Liver (tissue), 9 donors: ENCODE results near the gene CDH26. TPM values are rescaled to one million over a fixed set of nuclear protein-coding genes. Genes with fewer than 3 reads are reported as not detected.

Experiments used
- DNase-seq: peaks from one replicate; pipeline ENCODE4 v3.0.0-alpha.2; 2017; ENCODE audit warnings: low spot score
- H3K27ac ChIP-seq, 2 donors: one replicate each; pipeline ENCODE4 v1.7.0; 2013; ENCODE audit warnings: inconsistent platforms in 2 of 2, low read length in 2 of 2, control low read depth in 1 of 2, low read depth in 1 of 2, mild to moderate bottlenecking in 1 of 2
- H3K27me3 ChIP-seq, 4 donors: one replicate each; pipeline versions ENCODE4 v1.6.1 to v1.7.0; 2013; ENCODE audit warnings: low read length in 3 of 4, inconsistent platforms in 1 of 4, mild to moderate bottlenecking in 1 of 4, moderate library complexity in 1 of 4; ENCODE audit not compliant: control insufficient read depth in 4 of 4, insufficient read depth in 4 of 4
- H3K36me3 ChIP-seq, 4 donors: one replicate each; pipeline versions ENCODE4 v1.6.1 to v1.7.0; 2013; ENCODE audit warnings: low read length in 3 of 4, mild to moderate bottlenecking in 3 of 4, low read depth in 1 of 4, moderate library complexity in 1 of 4; ENCODE audit not compliant: control insufficient read depth in 4 of 4, insufficient read depth in 3 of 4
- H3K4me1 ChIP-seq, 4 donors: one replicate each; pipeline versions ENCODE4 v1.6.1 to v1.7.0; 2013; ENCODE audit warnings: low read length in 3 of 4, mild to moderate bottlenecking in 3 of 4, moderate library complexity in 1 of 4; ENCODE audit not compliant: control insufficient read depth in 4 of 4, insufficient read depth in 4 of 4
- H3K4me3 ChIP-seq, 3 donors: one replicate each; pipeline versions ENCODE4 v1.6.1 to v1.7.0; 2013; ENCODE audit warnings: low read length in 3 of 3, control low read depth in 1 of 3, low read depth in 1 of 3, mild to moderate bottlenecking in 1 of 3
- H3K9ac ChIP-seq, 2 donors: one replicate each; pipeline ENCODE4 v1.7.0; 2013; ENCODE audit warnings: low read length in 2 of 2, mild to moderate bottlenecking in 2 of 2, moderate library complexity in 2 of 2, control low read depth in 1 of 2, low read depth in 1 of 2
- H3K9me3 ChIP-seq, 4 donors: one replicate each; pipeline versions ENCODE4 v1.6.1 to v1.7.0; 2013; ENCODE audit warnings: low read length in 3 of 4; ENCODE audit not compliant: control insufficient read depth in 4 of 4
- EGR1 ChIP-seq, 2 donors: IDR thresholded peaks; 2 replicates each; pipeline ENCODE4 v1.6.1; 2016 to 2018; ENCODE audit warnings: antibody characterized with exemption in 2 of 2, low read depth in 2 of 2
- FOXA1 ChIP-seq: IDR thresholded peaks from 2 replicates; pipeline ENCODE4 v1.6.1; 2016; ENCODE audit warnings: antibody characterized with exemption
- FOXA2 ChIP-seq: IDR thresholded peaks from 2 replicates; pipeline ENCODE4 v1.6.1; 2016; ENCODE audit warnings: antibody characterized with exemption
- GABPA ChIP-seq, 2 donors: IDR thresholded peaks in 1 of 2; conservative IDR thresholded peaks in 1 of 2; 2 replicates each; pipeline ENCODE4 v1.6.1; 2016; ENCODE audit warnings: antibody characterized with exemption in 2 of 2, mild to moderate bottlenecking in 1 of 2, moderate library complexity in 1 of 2
- HNF4A ChIP-seq, 2 donors: conservative IDR thresholded peaks; 2 replicates each; pipeline ENCODE4 v1.6.1; 2016; ENCODE audit warnings: antibody characterized with exemption in 2 of 2, mild to moderate bottlenecking in 2 of 2
- HNF4G ChIP-seq: IDR thresholded peaks from 2 replicates; pipeline ENCODE4 v1.6.1; 2016; ENCODE audit warnings: antibody characterized with exemption
- JUND ChIP-seq, 2 donors: IDR thresholded peaks; 2 replicates each; pipeline ENCODE4 v1.6.1; 2016; ENCODE audit warnings: antibody characterized with exemption in 2 of 2
- NR2F2 ChIP-seq: IDR thresholded peaks from 2 replicates; pipeline ENCODE4 v1.6.1; 2016; ENCODE audit warnings: antibody characterized with exemption
- RAD21 ChIP-seq, 2 donors: IDR thresholded peaks; 2 replicates each; pipeline ENCODE4 v1.6.1; 2016; ENCODE audit warnings: antibody characterized with exemption in 2 of 2, mild to moderate bottlenecking in 2 of 2
- RXRA ChIP-seq, 2 donors: IDR thresholded peaks; 2 replicates each; pipeline ENCODE4 v1.6.1; 2017 to 2018; ENCODE audit warnings: antibody characterized with exemption in 2 of 2, mild to moderate bottlenecking in 1 of 2
- SP1 ChIP-seq: IDR thresholded peaks from 2 replicates; pipeline ENCODE4 v1.6.1; 2018; ENCODE audit warnings: antibody characterized with exemption, mild to moderate bottlenecking
- TAF1 ChIP-seq: conservative IDR thresholded peaks from 2 replicates; pipeline ENCODE4 v1.6.1; 2016; ENCODE audit warnings: antibody characterized with exemption, mild to moderate bottlenecking
- YY1 ChIP-seq: IDR thresholded peaks from 2 replicates; pipeline ENCODE4 v1.6.1; 2016; ENCODE audit warnings: antibody characterized with exemption, mild to moderate bottlenecking
- WGBS: extraction: QIAGEN DNeasy Blood & Tissue Kit; methylation state at CpG from one replicate; pipeline ENCODE4 v1.1.7; 2013; 5-methylcytosine and 5-hydroxymethylcytosine counted together
- polyA plus RNA-seq, 2 donors: library from polyadenylated mRNA; stranded (reverse) in 1 of 2; unstranded in 1 of 2; fragments of 200-250 nt in 1 of 2; fragments of >200 nt in 1 of 2; fragmentation: Nextera tagmentation in 1 of 2; extraction: Ambion mirVana in 1 of 2; gene quantifications; one replicate each; pipeline versions ENCODE4 v1.2.1 to v1.2.3, GENCODE V29; 2013 to 2015
- total RNA-seq, 2 donors: library from RNA; depleted of rRNA; stranded (reverse); fragments of >200 nt; gene quantifications; one replicate each; pipeline ENCODE4 v1.2.3, GENCODE V29; 2014
- TF ChIP-seq, protein P1 (sequence below): IDR thresholded peaks from 2 replicates; pipeline ENCODE4 v1.6.1; 2016; ENCODE audit warnings: antibody characterized with exemption, mild to moderate bottlenecking
- TF ChIP-seq, protein P2 (sequence below): IDR thresholded peaks from 2 replicates; pipeline ENCODE4 v1.6.1; 2016; ENCODE audit warnings: antibody characterized with exemption
- TF ChIP-seq, protein P3 (sequence below): IDR thresholded peaks from 2 replicates; pipeline ENCODE4 v1.6.1; 2016; ENCODE audit warnings: antibody characterized with exemption
- TF ChIP-seq, protein P4 (sequence below): fragments of 150-350 bp; IDR thresholded peaks from 2 replicates; pipeline ENCODE4 v1.5.1; 2017; ENCODE audit warnings: improper control_type of control experiment, low read depth, low read length; ENCODE audit not compliant: missing input control
- TF ChIP-seq, protein P5 (sequence below): IDR thresholded peaks from 2 replicates; pipeline ENCODE4 v1.6.1; 2016; ENCODE audit warnings: antibody characterized with exemption
- donor health status: healthy.
- donor health status: healthy.
- donor health status: healthy.
- donor health status: healthy.
- donor health status: healthy.

The CDH26 gene
- total and polyA plus RNA-seq, 4 donors: 0.03 to 0.70 (median 0.43) TPM

DNA sequence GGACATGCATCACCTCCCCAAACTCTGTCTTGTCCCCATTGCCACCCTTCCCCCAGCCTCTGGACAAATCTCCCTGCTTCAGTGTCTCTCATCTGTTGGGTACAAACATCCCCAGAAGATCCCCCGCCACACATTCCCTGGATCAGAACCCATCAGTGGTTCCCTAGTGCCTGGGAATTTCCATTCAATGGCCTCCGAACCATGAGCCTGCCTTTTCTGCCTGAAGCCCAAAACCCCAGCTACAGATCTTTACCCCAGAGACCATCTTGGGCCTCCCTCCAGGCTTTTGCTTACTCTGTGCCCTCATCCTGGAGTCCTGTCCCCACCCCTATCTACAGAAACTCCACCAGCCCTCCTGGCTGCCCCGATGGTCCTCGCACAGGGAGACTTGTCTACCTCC, 78.1 kb downstream of the CDH26 start:
- Histone ChIP-seq H3K4me3 (no peak overlapping the region), H3K9me3 (no peaks in the 10 kb centered on the region), H3K9ac (no peak overlapping the region), H3K4me1 (peaks cover 3 to 13% (median 6%) of the 10 kb centered on the region in 4 donors), H3K27me3 (peaks cover 0 to 16% (median 2%) of the 10 kb centered on the region in 4 donors), H3K27ac (no peak overlapping the region), H3K36me3 (no peaks in the 10 kb centered on the region)
- TF ChIP-seq HNF4G (no peak), NR2F2 (no peak)
- DNase-seq: no peak
- WGBS: 97% methylated on average over 4 of the region's 4 CpGs

DNA sequence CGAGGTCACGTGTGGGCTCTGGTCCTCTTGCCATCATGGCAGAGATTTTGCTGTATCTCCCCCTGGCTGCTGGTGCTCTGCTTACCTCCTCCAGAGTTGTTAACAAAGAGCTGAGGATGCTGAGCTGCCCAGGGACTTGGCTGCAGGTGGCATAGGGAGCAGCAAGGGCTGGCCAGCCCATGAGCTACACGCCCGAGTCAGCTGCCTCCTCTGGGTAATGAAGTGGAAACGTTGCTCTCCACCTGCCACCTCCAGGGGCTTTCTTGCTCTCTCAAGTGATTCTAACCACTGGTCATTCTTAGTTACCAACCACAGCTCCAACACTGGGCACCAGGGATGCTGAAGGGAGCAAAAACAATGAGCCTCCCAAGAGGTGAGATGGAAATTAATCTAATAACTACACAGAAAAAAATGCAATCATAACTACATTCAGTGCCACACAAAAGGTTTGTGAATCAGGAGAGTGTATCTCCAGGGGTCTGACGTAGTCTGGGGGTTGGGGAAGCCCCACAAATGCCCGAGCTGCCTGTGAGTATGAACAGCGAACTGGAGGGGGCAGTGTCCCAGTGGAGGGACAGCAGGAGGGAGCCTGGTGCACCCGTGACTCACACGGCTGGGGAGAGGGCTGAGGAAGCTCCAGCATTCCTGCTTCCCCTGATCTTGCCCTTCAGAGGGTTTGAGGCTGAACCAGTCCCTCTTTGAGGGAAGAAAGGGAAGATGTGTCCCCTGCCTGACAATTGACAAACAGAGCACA, 78.7 kb downstream of the CDH26 start:
- H3K27me3 ChIP-seq: peaks cover 0 to 16% (median 2%) of the 10 kb centered on the region in 4 donors
- WGBS: 80% methylated on average over 10 of the region's 10 CpGs
- H3K9ac ChIP-seq: no peak overlapping the region
- H3K4me3 ChIP-seq: no peak overlapping the region
- no peak overlapping the region for H3K27ac ChIP-seq
- H3K4me1 ChIP-seq: peaks cover 3 to 13% (median 6%) of the 10 kb centered on the region in 4 donors
- no peaks in the 10 kb centered on the region for H3K9me3 ChIP-seq
- TF ChIP-seq FOXA2: no peak
- TF ChIP-seq HNF4A (conservative IDR thresholded peaks at IDR 0.05): no peak
- TF ChIP-seq, protein P1, sequence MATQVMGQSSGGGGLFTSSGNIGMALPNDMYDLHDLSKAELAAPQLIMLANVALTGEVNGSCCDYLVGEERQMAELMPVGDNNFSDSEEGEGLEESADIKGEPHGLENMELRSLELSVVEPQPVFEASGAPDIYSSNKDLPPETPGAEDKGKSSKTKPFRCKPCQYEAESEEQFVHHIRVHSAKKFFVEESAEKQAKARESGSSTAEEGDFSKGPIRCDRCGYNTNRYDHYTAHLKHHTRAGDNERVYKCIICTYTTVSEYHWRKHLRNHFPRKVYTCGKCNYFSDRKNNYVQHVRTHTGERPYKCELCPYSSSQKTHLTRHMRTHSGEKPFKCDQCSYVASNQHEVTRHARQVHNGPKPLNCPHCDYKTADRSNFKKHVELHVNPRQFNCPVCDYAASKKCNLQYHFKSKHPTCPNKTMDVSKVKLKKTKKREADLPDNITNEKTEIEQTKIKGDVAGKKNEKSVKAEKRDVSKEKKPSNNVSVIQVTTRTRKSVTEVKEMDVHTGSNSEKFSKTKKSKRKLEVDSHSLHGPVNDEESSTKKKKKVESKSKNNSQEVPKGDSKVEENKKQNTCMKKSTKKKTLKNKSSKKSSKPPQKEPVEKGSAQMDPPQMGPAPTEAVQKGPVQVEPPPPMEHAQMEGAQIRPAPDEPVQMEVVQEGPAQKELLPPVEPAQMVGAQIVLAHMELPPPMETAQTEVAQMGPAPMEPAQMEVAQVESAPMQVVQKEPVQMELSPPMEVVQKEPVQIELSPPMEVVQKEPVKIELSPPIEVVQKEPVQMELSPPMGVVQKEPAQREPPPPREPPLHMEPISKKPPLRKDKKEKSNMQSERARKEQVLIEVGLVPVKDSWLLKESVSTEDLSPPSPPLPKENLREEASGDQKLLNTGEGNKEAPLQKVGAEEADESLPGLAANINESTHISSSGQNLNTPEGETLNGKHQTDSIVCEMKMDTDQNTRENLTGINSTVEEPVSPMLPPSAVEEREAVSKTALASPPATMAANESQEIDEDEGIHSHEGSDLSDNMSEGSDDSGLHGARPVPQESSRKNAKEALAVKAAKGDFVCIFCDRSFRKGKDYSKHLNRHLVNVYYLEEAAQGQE: no peak
- TF ChIP-seq, protein P2, sequence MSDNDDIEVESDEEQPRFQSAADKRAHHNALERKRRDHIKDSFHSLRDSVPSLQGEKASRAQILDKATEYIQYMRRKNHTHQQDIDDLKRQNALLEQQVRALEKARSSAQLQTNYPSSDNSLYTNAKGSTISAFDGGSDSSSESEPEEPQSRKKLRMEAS: no peak
- no peak for TF ChIP-seq JUND (IDR thresholded peaks at IDR 0.05)
- TF ChIP-seq FOXA1: no peak
- TF ChIP-seq YY1: no peak
- no peak for TF ChIP-seq HNF4G
- TF ChIP-seq NR2F2: no peak
- no peak for TF ChIP-seq SP1
- TF ChIP-seq, protein P3, sequence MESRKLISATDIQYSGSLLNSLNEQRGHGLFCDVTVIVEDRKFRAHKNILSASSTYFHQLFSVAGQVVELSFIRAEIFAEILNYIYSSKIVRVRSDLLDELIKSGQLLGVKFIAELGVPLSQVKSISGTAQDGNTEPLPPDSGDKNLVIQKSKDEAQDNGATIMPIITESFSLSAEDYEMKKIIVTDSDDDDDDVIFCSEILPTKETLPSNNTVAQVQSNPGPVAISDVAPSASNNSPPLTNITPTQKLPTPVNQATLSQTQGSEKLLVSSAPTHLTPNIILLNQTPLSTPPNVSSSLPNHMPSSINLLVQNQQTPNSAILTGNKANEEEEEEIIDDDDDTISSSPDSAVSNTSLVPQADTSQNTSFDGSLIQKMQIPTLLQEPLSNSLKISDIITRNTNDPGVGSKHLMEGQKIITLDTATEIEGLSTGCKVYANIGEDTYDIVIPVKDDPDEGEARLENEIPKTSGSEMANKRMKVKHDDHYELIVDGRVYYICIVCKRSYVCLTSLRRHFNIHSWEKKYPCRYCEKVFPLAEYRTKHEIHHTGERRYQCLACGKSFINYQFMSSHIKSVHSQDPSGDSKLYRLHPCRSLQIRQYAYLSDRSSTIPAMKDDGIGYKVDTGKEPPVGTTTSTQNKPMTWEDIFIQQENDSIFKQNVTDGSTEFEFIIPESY: no peak
- no peak for TF ChIP-seq GABPA (IDR thresholded peaks at IDR 0.05 in 1 of 2, conservative IDR thresholded peaks at IDR 0.05 in 1 of 2)
- TF ChIP-seq TAF1: no peak
- no peak for TF ChIP-seq RXRA (IDR thresholded peaks at IDR 0.05)
- TF ChIP-seq EGR1 (IDR thresholded peaks at IDR 0.05; ENCODE audit: low read depth in 2 of 2): no peak
- TF ChIP-seq, protein P4, sequence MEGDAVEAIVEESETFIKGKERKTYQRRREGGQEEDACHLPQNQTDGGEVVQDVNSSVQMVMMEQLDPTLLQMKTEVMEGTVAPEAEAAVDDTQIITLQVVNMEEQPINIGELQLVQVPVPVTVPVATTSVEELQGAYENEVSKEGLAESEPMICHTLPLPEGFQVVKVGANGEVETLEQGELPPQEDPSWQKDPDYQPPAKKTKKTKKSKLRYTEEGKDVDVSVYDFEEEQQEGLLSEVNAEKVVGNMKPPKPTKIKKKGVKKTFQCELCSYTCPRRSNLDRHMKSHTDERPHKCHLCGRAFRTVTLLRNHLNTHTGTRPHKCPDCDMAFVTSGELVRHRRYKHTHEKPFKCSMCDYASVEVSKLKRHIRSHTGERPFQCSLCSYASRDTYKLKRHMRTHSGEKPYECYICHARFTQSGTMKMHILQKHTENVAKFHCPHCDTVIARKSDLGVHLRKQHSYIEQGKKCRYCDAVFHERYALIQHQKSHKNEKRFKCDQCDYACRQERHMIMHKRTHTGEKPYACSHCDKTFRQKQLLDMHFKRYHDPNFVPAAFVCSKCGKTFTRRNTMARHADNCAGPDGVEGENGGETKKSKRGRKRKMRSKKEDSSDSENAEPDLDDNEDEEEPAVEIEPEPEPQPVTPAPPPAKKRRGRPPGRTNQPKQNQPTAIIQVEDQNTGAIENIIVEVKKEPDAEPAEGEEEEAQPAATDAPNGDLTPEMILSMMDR: no peak
- TF ChIP-seq RAD21 (IDR thresholded peaks at IDR 0.05): no peak
- TF ChIP-seq, protein P5, sequence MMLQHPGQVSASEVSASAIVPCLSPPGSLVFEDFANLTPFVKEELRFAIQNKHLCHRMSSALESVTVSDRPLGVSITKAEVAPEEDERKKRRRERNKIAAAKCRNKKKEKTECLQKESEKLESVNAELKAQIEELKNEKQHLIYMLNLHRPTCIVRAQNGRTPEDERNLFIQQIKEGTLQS: no peak
- H3K36me3 ChIP-seq: no peaks in the 10 kb centered on the region
- DNase-seq: no peak
